ENCODE data around the gene MRPL39.

The MRPL39 gene

DNA sequence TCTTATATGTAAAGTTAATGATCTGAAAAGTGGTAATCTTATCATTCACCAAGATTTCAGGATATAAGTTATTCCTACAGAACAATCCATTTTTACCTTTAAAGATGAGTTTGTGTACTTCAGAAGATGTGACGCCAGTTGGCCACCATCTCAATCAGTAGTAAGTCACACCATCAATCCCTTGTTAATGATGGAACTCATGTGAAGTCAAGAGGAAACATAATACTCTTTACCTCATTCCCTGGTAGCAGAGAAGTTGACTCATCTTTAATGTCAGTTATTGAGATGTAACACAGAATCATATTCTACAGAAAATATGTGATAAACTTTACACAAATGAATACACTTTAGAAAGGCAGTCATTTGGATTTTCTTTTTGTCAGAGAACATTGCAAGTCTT lies 38.2 kb downstream of the MRPL39 start:
- DNase-seq, result no peak
- TF ChIP-seq POLR2A (IDR thresholded peaks at IDR 0.05; ENCODE audit: low read length) (no peak), GATA1 (IDR thresholded peaks at IDR 0.05; ENCODE audit: low read depth, low read length) (no peak)

DNA sequence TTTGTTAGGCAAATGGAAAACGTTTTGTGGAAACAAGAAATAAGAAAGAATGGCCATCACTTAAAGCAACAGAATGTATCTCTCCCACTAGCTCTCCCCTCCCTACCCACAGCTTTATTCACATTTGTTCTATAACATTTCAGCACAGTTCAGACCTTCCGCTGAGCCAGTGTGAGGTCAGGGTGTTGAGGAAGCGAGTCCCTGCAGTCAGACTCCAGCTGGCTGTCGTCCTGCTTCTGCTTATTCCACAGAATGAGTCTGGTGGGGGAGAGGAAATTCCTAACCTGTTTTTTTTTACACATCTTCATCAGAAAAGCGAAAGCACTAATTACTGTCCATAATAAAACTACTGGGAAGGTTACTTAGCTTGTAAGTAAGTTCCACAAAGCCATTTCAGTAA lies 39.0 kb downstream of the MRPL39 start:
- no peak for TF ChIP-seq GATA1 (IDR thresholded peaks at IDR 0.05; ENCODE audit: low read depth, low read length)
- TF ChIP-seq POLR2A (IDR thresholded peaks at IDR 0.05; ENCODE audit: low read length), result no peak
- no peak for DNase-seq

DNA sequence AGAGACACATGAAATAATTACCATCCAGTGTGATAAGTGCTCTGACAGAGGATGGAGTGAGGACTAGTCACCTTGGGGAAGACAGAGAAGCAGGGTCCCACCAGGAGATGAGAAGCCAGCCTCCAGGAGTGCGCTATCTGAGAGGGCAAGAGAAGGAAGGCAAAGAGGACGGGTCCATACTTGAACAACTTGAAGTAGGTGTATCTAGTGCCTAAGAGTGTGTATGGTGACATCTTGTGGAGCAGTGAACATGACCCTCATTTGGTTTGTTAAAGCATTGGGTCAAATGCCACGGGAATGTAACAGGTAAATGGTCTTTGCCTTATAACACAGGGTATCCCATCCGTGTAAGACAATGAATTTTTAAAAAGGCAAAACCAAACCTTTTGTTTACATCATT lies 39.8 kb downstream of the MRPL39 start:
- TF ChIP-seq POLR2A (IDR thresholded peaks at IDR 0.05; ENCODE audit: low read length) (no peak), GATA1 (IDR thresholded peaks at IDR 0.05; ENCODE audit: low read depth, low read length) (no peak)
- no peak for DNase-seq

DNA sequence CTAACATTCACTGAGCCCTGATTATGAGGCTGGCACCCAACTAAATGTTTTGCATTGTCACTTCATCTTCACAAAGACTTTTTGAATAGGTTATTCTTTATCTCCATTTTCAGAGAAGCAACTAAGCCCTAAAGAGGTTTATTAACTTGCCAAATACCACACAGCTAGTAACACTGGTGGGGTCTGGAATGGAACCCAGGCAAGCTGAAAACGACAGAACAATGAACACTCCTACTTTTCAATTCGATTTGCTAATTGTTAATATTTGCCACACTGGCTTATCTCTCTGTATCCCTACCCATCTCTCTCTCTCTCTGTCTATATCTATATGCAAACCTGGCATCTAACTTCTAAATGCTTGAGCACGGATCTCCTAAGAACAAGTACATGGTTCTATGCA lies 40.6 kb downstream of the MRPL39 start:
- TF ChIP-seq POLR2A (IDR thresholded peaks at IDR 0.05; ENCODE audit: low read length) (no peak), GATA1 (IDR thresholded peaks at IDR 0.05; ENCODE audit: low read depth, low read length) (no peak)
- DNase-seq, result no peak

DNA sequence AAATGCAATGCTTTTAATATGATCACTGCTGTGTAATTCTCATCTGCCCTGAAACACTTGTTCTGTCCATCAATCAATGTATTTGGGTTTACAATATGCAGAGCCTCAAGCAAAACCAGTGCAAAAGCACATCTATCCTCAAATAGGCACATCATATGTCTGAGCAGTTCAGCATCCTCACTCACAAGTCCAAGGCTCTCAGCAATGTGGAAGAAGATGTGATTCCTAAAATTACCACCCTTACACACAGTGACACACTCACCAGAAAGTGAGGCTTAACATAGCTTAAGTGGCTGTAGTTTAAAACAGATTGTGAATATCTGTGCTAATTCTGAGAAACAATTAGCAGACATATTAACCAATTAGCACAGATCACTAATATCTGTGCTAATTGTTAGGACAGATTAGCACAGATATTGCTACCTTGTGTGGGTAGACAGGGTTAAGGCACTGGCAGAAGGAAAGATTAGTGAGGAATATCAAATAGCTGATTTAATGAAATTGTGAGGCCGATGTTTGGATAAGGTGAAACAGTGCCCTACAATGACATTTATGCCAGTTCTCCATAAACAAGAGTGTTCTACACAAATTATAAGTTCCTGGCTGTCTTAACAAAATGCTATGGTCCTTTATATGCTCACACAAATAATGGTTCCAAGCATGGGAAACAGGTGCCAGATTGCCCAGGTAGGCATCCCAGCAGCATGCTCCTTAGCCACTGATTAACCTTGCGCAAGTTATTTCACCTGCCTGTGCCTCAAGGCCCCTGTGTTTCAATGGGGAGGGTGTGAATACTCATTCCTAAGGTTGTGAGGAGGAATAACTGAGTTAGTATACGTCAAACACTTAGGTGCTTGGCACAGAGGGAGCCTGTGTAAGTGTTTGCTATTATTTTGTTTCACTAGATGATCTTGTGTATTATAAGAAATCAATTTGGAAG lies 41.7 kb downstream of the MRPL39 start:
- TF ChIP-seq POLR2A (IDR thresholded peaks at IDR 0.05; ENCODE audit: low read length) (no peak), GATA1 (IDR thresholded peaks at IDR 0.05; ENCODE audit: low read depth, low read length) (no peak)
- DNase-seq, result no peak

DNA sequence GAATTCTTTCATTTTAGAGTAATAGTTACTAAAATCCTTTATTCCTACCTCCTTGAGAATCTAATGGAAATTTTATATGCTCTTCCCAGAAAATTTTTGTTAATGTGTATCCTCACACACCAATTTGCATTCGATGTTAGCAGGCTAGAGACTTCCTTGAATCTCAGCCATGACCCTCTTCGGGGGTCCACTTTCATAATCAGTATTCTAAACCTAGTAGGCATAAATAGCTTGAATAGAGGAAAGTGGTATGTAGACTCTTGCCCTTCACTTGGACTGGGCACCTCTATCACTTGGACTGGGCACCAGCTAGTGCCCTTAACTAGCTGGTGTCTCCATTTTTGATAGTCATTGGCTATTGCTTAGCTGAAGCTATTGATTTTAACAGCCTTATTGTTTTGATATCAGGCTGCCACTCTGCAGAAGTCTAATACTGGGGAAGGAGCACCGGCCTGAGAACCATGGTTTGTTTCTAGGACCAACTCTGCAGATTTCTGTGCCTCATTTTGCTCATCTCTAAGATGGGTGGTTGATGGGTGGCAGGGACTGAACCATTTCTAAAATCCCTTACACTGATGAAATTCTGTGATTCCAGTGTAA lies 42.8 kb downstream of the MRPL39 start:
- TF ChIP-seq POLR2A (IDR thresholded peaks at IDR 0.05; ENCODE audit: low read length) (no peak), GATA1 (IDR thresholded peaks at IDR 0.05; ENCODE audit: low read depth, low read length) (no peak)
- DNase-seq, result no peak

DNA sequence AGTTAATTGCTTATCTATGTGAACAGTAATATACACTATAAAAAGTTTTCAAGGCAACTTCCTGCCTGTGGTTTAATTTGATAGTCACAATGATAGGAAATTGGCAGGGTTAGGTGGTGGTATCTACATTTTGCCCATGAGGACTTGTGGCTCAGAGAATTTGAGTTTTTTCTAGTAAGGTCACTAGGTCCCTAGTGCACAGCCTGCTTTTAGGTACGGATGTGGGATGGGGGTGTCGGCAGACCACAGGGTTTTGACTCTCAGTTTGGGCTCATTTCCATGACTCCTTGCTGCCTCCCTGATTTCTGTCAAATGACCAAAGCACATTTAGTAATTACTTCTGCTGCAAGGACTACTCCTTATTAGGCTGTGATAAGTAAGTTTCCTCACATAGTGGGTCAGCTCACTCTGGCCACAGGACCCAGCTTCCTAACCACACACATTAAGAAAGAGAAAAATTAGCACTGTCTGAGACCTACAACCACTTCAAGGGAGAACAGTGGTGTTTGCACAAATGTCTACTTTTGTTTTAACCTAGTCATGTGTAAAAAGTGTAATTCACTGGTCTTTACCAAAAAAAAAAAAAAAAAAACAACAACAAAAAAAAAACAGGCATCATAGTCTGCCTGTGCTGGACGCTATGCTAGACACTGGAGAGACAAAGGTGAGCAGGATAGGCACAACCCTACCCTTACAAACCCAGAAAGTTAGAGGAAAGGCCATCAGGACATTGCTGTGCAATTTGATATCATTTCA lies 43.7 kb downstream of the MRPL39 start:
- DNase-seq, result no peak
- TF ChIP-seq POLR2A (IDR thresholded peaks at IDR 0.05; ENCODE audit: low read length) (no peak), GATA1 (IDR thresholded peaks at IDR 0.05; ENCODE audit: low read depth, low read length) (no peak)

DNA sequence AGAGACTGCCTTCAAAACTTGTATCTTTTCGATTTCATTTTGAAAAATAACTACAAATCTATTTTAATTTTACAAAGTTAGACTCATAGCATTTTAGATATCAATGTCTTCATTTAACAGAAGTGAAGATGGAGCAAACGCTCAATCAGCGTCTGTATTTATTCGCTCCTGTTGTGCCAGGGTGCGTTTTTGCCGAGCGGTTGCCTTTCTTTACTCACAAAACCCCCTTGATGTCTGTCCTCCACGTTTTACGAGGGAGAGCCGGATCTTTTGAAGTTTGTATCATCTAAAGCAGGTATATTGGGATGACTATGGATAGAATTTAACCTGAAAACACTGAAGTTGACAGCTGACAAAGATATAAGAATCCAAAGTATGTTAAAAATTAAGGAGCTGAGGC lies 44.6 kb downstream of the MRPL39 start:
- DNase-seq, result no peak
- no peak for TF ChIP-seq POLR2A (IDR thresholded peaks at IDR 0.05; ENCODE audit: low read length)
- TF ChIP-seq GATA1 (IDR thresholded peaks at IDR 0.05; ENCODE audit: low read depth, low read length), result no peak

DNA sequence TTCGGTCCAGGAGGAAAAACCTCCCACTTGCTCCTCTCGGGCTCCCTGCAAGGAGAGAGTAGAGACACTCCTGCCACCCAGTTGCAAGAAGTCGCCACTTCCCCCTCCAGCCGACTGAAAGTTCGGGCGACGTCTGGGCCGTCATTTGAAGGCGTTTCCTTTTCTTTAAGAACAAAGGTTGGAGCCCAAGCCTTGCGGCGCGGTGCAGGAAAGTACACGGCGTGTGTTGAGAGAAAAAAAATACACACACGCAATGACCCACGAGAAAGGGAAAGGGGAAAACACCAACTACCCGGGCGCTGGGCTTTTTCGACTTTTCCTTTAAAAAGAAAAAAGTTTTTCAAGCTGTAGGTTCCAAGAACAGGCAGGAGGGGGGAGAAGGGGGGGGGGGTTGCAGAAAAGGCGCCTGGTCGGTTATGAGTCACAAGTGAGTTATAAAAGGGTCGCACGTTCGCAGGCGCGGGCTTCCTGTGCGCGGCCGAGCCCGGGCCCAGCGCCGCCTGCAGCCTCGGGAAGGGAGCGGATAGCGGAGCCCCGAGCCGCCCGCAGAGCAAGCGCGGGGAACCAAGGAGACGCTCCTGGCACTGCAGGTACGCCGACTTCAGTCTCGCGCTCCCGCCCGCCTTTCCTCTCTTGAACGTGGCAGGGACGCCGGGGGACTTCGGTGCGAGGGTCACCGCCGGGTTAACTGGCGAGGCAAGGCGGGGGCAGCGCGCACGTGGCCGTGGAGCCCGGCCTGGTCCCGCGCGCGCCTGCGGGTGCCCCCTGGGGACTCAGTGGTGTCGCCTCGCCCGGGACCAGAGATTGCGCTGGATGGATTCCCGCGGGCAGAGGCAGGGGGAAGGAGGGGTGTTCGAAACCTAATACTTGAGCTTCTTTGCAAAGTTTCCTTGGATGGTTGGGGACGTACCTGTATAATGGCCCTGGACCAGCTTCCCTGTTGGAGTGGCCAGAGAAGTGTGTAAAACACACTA lies 45.3 kb downstream of the MRPL39 start:
- no peak for TF ChIP-seq GATA1 (IDR thresholded peaks at IDR 0.05; ENCODE audit: low read depth, low read length)
- no peak for TF ChIP-seq POLR2A (IDR thresholded peaks at IDR 0.05; ENCODE audit: low read length)
- DNase-seq, result peak; percentile 42 to 60

DNA sequence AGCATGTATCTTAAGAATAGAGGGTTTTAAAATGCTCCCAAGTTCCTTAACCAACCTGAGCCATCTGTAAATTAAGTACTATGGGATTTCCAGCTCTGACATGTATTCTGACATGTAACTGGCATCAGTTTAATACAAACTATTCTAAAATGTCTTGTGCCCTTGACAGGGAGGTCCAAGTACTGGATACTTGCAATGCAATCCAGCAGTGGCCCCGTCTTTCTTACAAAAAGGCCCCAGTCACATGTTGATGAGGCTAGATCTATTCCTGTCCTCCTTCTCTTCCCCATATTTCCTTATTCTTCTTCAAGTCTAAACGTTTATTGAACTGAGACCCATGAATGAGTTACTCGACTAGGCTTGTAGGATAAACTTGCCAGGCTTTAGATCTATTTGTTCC lies 46.4 kb downstream of the MRPL39 start:
- DNase-seq, result no peak
- TF ChIP-seq POLR2A (IDR thresholded peaks at IDR 0.05; ENCODE audit: low read length) (no peak), GATA1 (IDR thresholded peaks at IDR 0.05; ENCODE audit: low read depth, low read length) (no peak)

DNA sequence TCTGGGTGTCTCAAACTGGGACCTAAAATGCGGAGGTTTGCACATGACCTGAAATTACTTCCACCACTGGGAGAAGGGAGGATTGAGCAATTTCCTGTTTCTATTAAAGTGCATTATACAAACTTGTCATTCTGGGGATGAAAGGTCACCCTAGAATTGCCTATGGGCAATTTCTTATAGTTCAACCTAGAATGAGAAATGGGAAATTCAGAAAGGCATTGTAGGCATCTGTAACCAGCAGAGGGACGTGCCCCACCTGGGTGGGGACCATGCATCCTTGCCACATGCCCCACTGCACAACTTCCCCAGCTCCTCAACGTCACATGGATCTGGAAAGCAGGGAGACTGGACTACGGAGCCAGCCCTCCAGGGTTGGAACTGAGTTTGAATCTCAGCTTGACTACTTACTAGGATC lies 47.0 kb downstream of the MRPL39 start:
- TF ChIP-seq POLR2A (IDR thresholded peaks at IDR 0.05; ENCODE audit: low read length) (no peak), GATA1 (IDR thresholded peaks at IDR 0.05; ENCODE audit: low read depth, low read length) (no peak)
- no peak for DNase-seq

DNA sequence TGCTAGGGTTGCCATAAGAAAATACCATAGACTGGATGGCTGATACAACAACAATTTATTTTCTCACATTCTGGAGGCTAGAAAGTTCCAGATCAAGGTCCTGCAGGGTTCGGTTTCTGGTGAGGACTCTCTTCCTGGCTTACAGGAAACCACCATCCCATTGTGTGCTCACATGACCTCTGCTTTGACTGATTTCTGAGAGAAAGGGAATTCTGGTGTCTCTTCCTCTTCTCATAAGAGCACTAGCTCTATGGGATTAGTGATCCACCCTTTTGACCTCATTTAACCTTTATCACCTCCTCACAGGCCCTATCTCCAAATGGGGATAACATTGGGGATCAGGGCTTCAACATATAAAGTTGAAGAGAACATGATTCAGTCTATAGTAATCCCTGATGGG lies 47.5 kb downstream of the MRPL39 start:
- no peak for TF ChIP-seq GATA1 (IDR thresholded peaks at IDR 0.05; ENCODE audit: low read depth, low read length)
- TF ChIP-seq POLR2A (IDR thresholded peaks at IDR 0.05; ENCODE audit: low read length), result no peak
- no peak for DNase-seq

DNA sequence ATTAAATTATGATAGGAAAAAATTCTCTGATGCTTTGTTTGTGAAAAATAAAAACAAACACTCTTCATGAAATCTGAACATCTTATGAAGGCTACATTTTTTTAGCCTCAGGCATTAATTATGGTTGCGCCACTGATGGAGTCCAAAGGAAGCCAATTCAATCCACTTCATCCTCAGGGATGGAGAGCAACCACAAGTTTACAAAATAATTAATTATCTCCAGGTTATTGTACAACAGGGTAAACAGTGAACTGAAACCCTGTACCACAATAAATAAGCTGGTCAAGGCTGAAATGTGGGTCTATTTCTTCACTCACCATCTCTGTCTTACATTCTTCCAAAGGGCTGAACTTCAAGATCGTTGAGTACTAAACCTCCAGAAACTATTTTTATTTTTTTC lies 49.2 kb downstream of the MRPL39 start:
- DNase-seq, result no peak
- no peak for TF ChIP-seq POLR2A (IDR thresholded peaks at IDR 0.05; ENCODE audit: low read length)
- no peak for TF ChIP-seq GATA1 (IDR thresholded peaks at IDR 0.05; ENCODE audit: low read depth, low read length)
